ENCODE data around the gene VCAN. TPM values are rescaled to one million over a fixed set of nuclear protein-coding genes. Genes with fewer than 3 reads are reported as not detected.
A peak's percentile ranks its signal among the peaks of the same experiment; 100 is the strongest.

VCAN gene
- polyA plus RNA-seq, 2 of the 4 experiments (the other 2 are of a cell fraction) = 26.0 to 42.0 TPM

DNA sequence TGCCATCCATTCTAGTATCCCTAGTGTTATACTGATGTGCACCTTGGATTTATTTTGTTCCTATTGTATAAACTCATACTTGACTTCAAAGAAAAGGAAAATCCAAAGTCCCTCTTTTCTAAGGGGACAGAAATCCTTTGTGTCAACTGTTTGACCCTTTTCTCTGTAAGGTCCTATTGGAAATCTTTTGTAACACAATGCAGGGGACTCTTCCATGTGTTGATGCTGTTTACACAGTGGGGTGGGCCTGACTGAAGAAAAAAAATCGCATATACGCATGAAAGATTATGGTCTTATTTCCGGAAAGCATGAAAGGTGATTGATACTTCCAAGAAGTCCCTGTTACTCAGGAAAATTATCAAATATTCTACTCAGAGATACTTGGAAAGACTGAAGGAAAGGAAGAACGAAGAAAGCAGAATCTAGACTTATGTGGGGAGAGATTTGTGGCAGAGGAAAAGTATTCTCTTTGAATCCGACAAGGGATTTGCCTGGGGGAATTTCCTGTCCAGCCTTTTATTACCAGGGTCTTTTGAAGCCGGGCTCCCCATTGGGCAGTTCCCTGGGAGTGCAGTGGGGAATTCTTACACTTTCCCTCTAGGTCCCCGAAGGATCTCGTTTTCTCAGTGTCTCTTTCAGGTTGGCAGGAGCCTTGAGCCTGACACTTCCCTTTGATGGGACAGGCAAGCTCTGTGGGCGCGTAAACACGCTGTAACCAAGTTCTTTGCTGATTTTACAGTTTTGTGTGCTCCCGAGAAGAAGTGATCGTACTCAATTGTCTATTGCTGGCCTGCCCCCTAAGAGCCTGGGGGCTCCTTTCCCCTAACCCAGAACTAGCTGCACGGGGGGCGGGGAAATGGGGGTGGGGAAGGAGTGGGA, 779 bp upstream of the VCAN start:
- peak; percentile 85; the same call in 1 of the 2 replicates for TF ChIP-seq RNF2 (IDR thresholded peaks at IDR 0.05; ENCODE audit: borderline replicate concordance, low read depth)
- no peak for TF ChIP-seq FOSB (CRISPR knock-in tag; IDR thresholded peaks at IDR 0.05)
- Histone ChIP-seq H3K4me1 (peaks cover 6% of the 10 kb centered on the region; the same call in 2 of the 3 replicates), H3K4me2 (peak overlapping the region; percentile 89), H3K27ac (peak overlapping the region; percentile 78 to 85; a peak in 5 of 6 replicates), H3K4me3 (peak overlapping the region; percentile 56), H3K9me3 (no peaks in the 10 kb centered on the region)
- DNase-seq (ENCODE audit: low read depth in 1 of 2, low spot score in 1 of 2) (no peak), FAIRE-seq (no peak), ATAC-seq (no peak)
- 22% methylated on average over 13 of the region's 15 CpGs for WGBS (ENCODE audit: missing lambda C conversion rate)
- ChIA-PET POLR2A (interaction anchor here (0.6 to 1.3 kb wide), 2 partner anchors 20 to 161 kb away, joined by 3 to 4 read pairs; no protein-coding TSS in a partner anchor), CTCF (no interaction called here)

DNA sequence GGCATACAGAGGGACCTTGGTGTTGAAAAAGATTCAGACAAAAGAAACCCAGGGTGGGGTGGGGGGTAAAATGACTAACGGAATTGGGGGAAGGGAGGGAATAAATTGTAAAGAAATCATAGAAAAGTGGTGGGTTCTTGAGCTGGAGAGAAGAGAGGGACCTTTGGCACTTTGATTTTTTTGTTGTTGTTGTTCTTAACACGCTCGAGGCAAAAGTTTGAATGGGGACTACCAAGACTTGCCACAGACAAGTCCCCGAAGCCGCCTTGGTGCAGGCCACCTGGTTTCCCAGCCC, 616 bp downstream of the VCAN start:
- H3K27ac ChIP-seq = peak overlapping the region; percentile 78 to 85
- peak overlapping the region; percentile 89 for H3K4me2 ChIP-seq
- POLR2A ChIA-PET = interaction anchor here (1.1 to 1.3 kb wide), 2 partner anchors 22 to 395 kb away, joined by 4 read pairs; partner anchors contain the start of genes TMEM167A and XRCC4
- FAIRE-seq (no peak), DNase-seq (ENCODE audit: low read depth in 1 of 2, low spot score in 1 of 2) (no peak), ATAC-seq (no peak)
- peak overlapping the region; percentile 56 for H3K4me3 ChIP-seq
- peak; percentile 58; the same call in 1 of the 2 replicates for TF ChIP-seq CBX8 (IDR thresholded peaks at IDR 0.05)
- TF ChIP-seq CEBPB (IDR thresholded peaks at IDR 0.05) = no peak
- peaks cover 15% of the 10 kb centered on the region for H3K4me1 ChIP-seq
- 3% methylated on average over 5 of the region's 5 CpGs for WGBS (ENCODE audit: missing lambda C conversion rate)
- CTCF ChIA-PET = interaction anchor here (0.7 to 1.0 kb wide), 2 partner anchors 239 to 323 kb away, joined by 3 to 4 read pairs; no protein-coding TSS in a partner anchor
- H3K9me3 ChIP-seq = no peaks in the 10 kb centered on the region

DNA sequence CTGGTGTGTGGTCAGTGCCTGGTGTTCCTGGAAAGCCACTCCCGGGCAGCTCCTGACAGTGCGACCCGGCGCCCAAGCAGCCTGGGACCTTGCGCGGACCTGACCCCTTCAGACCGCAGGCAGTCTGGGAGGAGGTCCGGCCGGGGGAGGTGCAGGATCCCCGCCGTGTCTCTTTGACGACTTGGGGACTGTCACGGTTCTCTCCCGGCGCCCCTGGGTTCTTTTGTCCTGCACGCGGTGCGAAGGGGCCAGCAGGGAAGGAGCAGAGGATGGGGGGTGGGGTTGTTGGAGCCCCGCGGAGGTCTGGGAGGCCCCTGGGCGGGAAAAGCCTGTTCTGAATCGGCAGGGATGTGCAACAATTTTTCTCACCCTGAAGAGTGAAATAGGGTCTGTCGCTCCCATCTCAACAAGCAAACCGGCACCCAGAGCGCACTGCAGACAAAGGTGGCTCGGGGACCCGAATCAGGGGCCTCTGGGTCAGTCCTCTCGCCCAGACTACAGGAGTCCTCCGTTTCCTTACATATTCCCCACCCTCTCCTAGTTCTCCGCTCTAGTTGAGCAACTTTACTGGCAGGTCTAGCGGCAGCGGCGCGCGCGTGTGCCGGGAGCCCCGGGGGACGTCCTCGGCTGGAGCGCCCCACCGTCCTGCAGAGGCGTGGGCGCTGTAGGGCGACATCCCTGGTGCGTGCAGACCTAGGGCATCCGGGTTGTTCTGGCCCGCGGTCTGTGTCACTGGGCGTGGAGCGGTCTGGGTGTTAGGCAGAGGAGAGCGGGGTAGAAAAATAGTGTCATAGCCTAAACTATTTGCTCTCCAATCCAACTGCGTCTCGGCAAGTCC, 1.2 kb downstream of the VCAN start:
- TF ChIP-seq RNF2 (IDR thresholded peaks at IDR 0.05; ENCODE audit: borderline replicate concordance, low read depth) (0 out of 2 replicates have a peak, but pooled peaks have one; percentile 30), NPAS2 (CRISPR knock-in tag; IDR thresholded peaks at IDR 0.05; ENCODE audit: borderline replicate concordance) (no peak), MAZ (IDR thresholded peaks at IDR 0.05; ENCODE audit: borderline replicate concordance, low read depth, low read length) (no peak), TFCP2L1 (CRISPR knock-in tag; IDR thresholded peaks at IDR 0.05) (no peak)
- ATAC-seq (peak; percentile 54 to 72), FAIRE-seq (no peak), DNase-seq (ENCODE audit: low read depth in 1 of 2, low spot score in 1 of 2) (peak; percentile 39 to 45)
- ChIA-PET CTCF (interaction anchor here (0.6 to 1.0 kb wide), 23 partner anchors 9 to 1165 kb away, joined by 3 to 5 read pairs (median 3); no protein-coding TSS in a partner anchor), POLR2A (interaction anchor here (1.0 to 1.1 kb wide), 5 partner anchors 22 to 831 kb away, joined by 3 to 6 read pairs (median 4); partner anchors contain the start of genes TMEM167A and XRCC4)
- WGBS (ENCODE audit: missing lambda C conversion rate) = 1% methylated on average over 19 of the region's 54 CpGs
- H3K4me3 ChIP-seq = peak overlapping the region; percentile 56
- peak overlapping the region; percentile 78 to 85 for H3K27ac ChIP-seq
- peaks cover 20% of the 10 kb centered on the region for H3K4me1 ChIP-seq
- H3K9me3 ChIP-seq = no peaks in the 10 kb centered on the region
- peak overlapping the region; percentile 89 for H3K4me2 ChIP-seq

DNA sequence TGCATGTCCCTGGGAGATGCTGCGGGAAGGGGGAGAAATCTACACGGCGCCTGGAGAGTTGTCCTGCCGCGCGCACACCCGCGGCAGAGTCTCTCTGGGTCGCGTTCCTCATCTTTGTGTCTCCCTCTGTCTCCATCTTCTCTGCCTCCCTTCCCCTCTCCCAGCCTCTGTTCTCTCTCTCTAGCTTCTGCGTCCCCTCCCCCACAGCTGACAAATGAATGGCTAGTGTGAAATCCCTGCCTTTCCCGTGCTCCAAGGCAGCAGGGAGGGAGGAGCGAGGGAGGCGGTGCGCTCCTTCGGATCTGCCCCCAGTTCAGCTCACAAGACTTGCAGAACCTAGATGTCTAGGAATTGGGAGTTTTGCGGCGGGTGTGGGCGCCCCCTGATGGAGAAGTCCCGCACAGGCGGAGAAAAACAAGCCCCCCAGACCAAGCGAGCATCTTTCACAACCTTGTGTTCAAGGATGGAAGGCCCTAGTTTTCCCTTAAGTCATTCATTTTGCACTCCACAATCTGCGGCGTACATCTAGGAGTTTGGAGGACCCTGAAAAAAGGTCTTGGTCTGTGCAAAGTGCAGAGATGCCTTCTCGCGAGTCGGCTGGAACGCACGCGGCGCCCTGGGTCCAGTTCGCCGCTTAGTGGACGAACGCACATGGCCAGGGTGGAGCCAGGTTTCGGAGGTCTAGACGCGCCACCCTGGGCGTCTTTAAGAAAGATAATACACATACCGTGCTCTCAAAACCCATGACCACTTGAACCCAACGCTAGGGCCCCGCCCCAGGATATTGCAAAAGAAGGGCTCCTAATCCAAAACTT, 2.0 kb downstream of the VCAN start:
- ChIA-PET CTCF (interaction anchor here (0.6 to 1.0 kb wide), 21 partner anchors 8 to 1166 kb away, joined by 3 to 5 read pairs (median 3); no protein-coding TSS in a partner anchor), POLR2A (interaction anchor here (0.6 to 1.1 kb wide), 6 partner anchors 23 to 832 kb away, joined by 3 to 6 read pairs (median 4); partner anchors contain the start of genes TMEM167A and XRCC4)
- ATAC-seq = peak; percentile 76 to 86
- no peak for FAIRE-seq
- H3K4me3 ChIP-seq = peak overlapping the region; percentile 56
- peaks cover 20% of the 10 kb centered on the region for H3K4me1 ChIP-seq
- WGBS (ENCODE audit: missing lambda C conversion rate) = under 1% methylated on average over 36 of the region's 42 CpGs
- H3K9me3 ChIP-seq = no peaks in the 10 kb centered on the region
- DNase-seq (ENCODE audit: low read depth in 1 of 2, low spot score in 1 of 2) = peak; percentile 92 to 95
- H3K27ac ChIP-seq = peak overlapping the region; percentile 78 to 85
- peak overlapping the region; percentile 89 for H3K4me2 ChIP-seq
- 0 out of 2 replicates have a peak, but pooled peaks have one; percentile 13 for TF ChIP-seq BHLHE40 (IDR thresholded peaks at IDR 0.05; ENCODE audit: low read depth, low read length)
- peak; percentile 90; the same call in 1 of the 2 replicates for TF ChIP-seq MYC (IDR thresholded peaks at IDR 0.05; ENCODE audit: borderline replicate concordance, low read length)
- TF ChIP-seq CEBPB (IDR thresholded peaks at IDR 0.05) = peak; percentile 35 to 50; a peak in 2 of 4 replicates
- TF ChIP-seq, protein P1, sequence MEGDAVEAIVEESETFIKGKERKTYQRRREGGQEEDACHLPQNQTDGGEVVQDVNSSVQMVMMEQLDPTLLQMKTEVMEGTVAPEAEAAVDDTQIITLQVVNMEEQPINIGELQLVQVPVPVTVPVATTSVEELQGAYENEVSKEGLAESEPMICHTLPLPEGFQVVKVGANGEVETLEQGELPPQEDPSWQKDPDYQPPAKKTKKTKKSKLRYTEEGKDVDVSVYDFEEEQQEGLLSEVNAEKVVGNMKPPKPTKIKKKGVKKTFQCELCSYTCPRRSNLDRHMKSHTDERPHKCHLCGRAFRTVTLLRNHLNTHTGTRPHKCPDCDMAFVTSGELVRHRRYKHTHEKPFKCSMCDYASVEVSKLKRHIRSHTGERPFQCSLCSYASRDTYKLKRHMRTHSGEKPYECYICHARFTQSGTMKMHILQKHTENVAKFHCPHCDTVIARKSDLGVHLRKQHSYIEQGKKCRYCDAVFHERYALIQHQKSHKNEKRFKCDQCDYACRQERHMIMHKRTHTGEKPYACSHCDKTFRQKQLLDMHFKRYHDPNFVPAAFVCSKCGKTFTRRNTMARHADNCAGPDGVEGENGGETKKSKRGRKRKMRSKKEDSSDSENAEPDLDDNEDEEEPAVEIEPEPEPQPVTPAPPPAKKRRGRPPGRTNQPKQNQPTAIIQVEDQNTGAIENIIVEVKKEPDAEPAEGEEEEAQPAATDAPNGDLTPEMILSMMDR (IDR thresholded peaks at IDR 0.05) = peak; percentile 82
- 0 out of 2 replicates have a peak, but pooled peaks have one; percentile 7 for TF ChIP-seq GATA3 (IDR thresholded peaks at IDR 0.05; ENCODE audit: borderline replicate concordance)
- no peak for TF ChIP-seq FOSL2 (IDR thresholded peaks at IDR 0.05)
- no peak for TF ChIP-seq FOSL2 (CRISPR knock-in tag; IDR thresholded peaks at IDR 0.05)
- TF ChIP-seq RAD21 (conservative IDR thresholded peaks at IDR 0.05 in 1 of 2, IDR thresholded peaks at IDR 0.05 in 1 of 2) = peak; percentile 85 to 91
- TF ChIP-seq, protein P2, sequence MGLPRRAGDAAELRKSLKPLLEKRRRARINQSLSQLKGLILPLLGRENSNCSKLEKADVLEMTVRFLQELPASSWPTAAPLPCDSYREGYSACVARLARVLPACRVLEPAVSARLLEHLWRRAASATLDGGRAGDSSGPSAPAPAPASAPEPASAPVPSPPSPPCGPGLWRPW (IDR thresholded peaks at IDR 0.05) = no peak
- TF ChIP-seq, protein P3, sequence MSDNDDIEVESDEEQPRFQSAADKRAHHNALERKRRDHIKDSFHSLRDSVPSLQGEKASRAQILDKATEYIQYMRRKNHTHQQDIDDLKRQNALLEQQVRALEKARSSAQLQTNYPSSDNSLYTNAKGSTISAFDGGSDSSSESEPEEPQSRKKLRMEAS (IDR thresholded peaks at IDR 0.05) = peak; percentile 92
- peak; percentile 79 for TF ChIP-seq SMC3 (IDR thresholded peaks at IDR 0.05)
